Cortex of kidney (tissue), 1 donor: ENCODE results near the gene FAM32A.

ENCODE experiments used
- DNase-seq: peaks from one replicate; lab custom pipeline; 2025; lab: John Stamatoyannopoulos, UW

FAM32A gene

DNA sequence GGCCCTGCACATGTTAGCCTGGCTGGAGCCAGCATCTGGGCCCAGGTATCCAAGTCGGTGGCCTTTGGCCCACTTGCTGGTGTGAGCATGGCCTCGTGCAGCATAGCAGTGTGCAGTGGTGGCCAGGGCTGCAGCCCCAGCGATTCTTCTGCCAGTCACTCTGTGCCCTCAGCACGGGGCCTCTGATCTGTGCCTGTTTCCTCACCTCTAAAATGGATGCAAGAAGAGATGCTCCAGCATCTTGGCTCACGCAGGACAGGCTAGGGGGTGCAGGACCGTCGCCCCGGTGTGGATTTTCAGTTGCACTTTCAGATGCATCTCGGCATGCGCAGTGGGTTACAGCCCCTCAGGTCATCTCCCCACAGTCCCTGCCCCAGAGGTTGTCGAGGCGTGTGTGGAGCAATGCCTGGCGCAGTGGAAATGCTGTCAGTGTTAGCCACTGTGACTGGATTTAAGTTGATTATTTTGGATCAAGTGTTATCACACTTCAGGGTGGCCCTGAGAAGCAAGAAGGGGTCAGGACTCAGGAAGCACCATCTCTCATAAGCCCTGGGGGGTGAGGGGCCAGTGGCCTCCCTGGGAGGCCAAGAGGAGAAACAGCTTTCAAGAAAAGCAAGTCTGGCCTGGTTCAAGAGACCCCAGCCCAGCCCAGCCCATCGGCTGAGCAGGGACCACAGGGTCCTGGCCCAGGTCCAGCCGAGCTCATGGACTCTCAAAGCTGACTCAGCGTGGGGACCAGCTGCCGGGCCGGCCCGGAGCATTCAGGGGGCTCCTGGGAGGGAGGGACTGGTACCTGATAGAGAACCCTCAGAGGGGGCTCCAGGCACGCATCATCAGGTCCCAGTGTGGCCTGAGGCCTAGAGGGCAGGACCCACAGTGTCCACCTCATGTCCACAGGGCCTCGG is 40.3 kb downstream of the FAM32A start:
- no peak for DNase-seq

DNA sequence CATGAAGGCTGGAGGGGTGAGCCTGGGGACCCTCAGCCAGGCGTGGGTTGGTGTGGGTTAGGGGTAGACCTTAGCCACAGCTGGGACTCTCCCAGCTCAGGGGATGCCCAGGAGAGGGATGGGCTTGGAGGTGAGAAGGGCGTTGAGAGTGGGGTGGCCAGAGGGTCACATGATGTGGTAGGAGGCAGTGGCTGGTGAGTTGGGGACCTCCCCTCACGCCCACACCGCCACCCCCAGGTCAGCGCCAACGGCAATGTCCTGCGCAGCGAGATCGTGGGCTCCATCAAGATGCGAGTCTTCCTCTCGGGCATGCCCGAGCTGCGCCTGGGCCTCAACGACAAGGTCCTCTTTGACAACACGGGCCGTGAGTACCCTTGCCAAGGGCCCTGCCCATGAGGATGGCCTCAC is 41.0 kb downstream of the FAM32A start:
- no peak for DNase-seq

DNA sequence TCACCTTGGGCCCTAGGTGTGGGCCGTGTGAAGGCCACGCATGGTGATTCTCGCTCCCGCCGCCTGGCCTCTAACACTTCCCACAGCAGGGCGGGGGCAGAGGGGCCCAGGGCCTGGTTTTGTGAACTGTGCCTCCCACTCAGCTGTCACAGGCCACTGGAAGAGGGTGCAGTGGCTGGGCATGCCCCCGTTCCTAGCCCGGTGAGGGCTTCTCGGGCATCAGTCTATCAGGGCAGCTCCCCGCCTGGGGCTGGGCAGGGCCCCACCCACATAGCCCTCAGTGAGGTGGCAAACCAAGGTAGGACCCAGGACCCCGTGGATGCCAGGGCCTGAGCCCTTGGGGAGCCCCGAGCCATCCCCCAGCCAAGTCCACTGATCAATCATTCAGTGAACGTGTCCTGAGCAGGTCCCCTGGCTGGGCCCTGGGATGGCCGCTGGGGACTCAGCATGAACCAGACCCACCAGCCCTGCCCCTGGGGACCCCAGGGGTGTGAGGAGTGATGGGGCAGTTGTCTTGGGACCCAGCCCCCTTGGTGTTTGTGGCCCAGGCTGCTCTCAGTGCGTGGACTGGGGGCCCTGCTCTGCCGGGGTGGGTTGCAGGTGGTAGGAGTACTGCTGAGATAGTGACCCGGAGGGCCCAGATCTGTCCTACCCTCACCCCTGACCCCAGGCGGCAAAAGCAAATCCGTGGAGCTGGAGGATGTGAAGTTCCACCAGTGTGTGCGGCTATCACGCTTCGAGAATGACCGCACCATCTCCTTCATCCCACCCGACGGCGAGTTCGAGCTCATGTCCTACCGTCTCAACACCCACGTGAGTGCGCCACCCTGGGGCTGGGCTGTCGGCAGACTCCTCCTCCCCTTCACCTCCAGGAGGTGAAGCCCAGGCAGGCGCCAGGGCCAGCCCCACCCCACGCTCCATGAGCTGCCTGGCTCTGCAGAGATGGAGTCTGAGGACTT is 41.9 kb downstream of the FAM32A start:
- DNase-seq, result no peak

DNA sequence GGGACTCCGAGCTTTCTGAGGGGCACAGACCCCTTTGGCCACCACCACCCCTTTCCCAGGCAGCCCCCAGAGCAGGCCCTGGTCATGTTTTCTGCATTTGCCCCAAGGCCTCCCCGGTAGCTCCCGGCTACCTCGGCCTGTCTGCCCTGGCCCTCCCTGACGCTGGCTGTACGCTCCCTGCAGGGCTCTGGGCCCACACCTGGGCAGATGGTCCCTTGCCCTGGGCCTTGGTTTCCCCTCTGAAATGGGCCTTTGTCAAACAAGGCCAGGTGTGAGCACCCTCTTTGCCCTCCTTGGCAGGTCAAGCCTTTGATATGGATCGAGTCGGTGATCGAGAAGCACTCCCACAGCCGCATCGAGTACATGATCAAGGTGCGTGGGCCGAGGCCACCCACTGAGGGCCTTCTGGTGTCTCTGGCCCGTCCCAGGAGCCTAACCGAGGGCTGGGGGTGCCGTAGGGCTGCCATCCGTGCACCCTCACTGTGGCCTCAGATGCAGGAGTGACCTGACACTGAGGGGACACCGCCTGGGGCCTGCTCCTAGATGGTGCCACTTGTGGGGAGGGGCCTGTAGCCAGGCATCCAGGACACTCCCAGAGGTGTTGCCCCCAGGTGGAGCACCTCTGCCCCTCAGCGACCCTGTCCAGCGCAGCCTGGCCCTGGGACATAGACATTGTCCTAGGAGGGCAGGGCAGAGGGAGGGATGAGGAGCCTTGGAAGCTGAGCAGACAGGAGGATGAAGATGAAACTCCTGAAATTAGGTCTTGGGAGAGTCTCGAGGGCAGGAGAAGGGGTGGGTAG is 42.8 kb downstream of the FAM32A start:
- DNase-seq, result no peak

DNA sequence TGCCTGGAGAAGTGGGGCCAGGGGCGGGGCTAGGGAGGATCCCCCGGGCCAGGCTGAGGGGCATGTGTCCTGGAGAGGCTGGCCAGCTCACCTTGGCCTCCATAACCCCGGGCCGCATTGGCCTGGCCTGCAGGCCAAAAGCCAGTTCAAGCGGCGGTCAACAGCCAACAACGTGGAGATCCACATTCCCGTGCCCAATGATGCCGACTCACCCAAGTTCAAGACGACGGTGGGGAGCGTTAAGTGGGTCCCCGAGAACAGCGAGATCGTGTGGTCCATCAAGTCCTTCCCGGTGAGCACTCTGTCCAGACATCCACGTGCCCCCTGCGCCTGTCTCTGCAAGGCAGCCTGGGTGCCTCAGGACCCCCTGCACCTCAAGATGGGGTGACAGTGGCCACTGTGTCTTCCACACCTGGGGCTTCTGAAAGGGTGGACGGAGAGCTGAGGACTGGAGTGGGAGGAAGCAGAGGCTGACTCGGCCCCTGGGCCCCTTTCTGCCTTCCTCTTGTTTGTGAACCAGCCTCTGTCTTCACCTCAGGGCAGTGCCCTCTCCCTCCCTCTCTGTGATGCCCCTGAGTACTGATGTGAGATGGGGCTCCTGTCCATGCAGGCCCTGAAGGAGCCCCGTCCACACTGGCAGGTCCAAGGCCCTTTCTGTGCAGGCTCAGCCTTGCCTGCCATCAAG is 43.6 kb downstream of the FAM32A start:
- no peak for DNase-seq

DNA sequence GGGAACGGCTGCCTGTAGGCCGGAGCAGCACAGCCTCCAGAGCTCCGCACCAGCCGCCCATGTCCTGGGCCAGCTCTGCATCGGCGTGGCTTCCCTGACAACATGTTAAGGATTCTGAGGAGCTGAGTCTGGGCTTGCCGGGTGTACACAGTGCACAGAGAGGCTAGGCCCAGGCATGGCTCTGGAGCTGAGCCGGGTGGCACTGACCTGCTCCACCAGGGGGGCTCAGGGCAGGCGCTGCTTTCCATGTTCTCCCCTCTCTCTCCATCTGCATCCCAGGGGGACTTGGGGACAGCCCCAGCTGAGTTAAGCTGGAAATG is 44.1 kb downstream of the FAM32A start:
- DNase-seq, result no peak

DNA sequence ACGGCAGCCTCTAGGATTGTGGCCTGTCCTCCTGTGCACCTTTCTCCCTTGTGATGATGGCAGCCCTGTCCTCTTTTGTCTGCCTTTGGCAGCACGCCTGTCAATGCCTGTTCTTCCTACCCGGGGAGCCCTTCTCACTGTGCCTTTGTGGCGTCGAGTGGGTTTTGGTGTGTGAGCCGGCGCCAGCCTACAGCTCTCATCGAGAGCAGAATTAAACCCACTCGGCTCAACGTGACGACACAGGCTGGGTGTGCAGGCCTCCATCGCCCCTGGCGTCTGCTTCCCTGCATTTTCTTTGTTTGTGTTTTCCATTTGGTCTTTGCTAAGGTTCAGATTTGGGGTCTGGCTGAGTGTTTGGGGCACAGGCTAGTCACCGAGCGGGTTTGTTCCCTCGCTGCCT is 46.9 kb downstream of the FAM32A start:
- DNase-seq, result no peak

DNA sequence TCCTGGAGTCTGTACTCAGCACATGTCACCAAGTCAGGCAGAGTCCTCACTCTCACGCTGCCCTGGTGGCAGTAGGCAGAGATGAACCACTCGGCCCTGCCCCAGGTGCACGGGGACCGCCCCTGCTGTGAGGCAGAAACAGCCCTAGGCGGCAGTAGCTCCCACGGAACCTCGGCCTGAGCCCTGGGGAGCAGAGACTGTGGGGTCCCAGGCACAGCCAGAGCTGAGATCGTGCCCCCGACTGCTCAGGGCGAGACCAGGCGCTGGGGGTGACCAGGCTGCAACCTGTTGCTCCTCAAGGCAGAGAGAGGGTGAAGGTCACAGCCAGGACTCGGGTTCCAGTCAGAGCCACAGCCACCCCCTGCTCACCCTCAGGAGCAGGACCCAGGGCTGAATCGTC is 47.4 kb downstream of the FAM32A start:
- no peak for DNase-seq

DNA sequence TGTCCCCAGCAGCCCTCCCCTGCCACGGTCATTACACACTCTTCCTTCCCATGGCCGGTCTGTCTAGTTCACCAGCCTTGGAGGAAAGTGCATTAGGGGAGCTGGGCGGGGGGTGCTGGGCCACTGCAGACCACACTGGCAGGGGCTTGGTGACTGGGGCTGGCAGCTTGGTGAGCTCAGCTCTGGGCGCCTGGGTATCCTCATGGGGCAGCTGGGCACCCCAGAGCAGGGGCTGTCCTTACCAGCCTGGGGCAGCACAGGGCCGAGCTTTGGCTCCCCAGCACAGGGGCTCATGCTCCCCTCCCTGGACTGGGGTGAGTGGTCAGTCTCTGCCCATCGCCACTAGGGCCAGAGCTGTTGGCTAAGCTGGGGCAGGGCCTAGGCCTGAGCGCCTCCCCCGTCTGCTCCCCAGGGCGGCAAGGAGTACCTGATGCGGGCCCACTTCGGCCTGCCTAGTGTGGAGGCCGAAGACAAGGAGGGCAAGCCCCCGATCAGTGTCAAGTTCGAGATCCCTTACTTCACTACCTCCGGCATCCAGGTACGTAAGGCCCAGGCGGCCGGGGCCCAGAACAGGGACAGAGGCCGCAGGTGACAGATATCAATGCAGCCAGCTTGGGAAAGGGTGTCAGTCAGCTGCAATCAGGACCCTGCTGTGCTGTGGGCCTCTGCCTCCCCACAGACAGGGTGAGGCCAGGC is 48.0 kb downstream of the FAM32A start:
- DNase-seq, result no peak

DNA sequence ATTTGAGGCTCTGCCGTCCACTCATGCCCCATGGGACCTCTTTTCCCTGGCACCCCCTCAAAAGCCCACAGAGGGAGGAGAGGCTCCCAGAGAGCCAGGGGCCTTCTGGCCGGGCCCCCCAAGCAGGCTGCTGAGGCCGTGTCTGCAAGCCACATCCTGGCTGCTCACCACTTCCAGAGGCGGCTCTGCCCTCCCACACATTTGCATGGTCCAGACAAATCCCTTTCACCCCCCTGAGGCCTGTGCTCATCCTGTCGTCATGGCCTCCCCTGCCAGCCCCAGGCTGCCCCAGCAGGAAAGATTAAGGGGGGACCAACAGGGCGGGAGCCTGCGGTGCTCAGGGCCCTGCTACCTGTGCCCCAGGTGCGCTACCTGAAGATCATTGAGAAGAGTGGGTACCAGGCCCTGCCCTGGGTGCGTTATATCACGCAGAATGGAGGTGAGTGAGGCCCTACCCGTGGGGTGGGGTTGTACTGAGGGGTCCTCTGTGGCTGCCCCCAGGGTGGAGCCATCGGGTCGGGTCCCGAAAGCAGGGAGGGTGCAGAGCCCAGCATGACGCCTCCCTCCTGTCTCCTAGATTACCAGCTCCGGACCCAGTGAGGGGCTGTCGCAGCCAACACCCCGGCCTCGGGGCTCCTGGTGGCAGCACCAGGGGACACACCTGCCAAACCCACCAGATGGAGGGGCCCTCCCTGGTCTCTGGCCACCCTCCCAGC is 48.8 kb downstream of the FAM32A start:
- no peak for DNase-seq

DNA sequence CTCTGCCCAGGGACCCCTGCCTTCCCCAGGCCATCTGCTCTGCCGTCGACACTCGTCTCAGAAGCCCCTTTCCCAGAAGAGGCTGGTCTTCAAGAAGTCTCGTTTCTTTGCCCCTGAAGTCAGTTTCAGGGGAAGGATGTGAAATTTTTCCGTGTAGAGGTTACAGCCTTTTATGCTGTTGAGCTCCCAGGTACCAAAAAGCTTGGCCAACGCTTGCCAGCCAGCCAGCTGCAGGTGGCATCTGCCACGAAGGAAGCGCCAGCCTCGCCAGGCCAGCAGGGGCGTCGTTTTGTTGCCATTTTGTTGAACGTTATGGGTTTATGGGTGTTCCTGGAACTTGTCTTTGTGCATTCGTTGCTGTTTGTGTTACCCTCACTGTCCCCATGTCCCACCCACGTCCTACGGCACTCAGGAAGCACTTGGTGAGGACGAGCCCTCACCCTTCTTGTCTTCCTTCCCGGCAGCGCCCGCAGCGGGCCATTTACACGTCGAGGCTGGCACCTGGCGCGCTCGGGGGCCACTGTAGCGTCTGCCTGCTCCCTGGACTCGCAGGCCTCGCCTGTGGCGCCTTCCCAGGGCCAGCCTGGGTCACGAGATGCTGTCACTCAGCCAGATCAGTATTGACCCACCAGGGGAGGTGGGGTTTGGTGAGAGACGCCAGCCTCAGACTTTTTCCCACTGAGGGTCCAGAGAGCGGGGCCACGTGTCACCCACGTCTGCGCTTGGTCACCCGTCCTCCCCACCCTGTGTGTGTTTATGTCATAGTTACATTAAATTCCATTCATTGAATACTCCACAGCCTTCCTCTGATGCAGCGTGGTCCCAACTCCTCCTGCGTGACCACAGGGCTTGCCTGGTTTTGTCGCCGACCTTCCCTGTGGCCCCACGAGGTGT is 49.6 kb downstream of the FAM32A start:
- DNase-seq, result no peak

DNA sequence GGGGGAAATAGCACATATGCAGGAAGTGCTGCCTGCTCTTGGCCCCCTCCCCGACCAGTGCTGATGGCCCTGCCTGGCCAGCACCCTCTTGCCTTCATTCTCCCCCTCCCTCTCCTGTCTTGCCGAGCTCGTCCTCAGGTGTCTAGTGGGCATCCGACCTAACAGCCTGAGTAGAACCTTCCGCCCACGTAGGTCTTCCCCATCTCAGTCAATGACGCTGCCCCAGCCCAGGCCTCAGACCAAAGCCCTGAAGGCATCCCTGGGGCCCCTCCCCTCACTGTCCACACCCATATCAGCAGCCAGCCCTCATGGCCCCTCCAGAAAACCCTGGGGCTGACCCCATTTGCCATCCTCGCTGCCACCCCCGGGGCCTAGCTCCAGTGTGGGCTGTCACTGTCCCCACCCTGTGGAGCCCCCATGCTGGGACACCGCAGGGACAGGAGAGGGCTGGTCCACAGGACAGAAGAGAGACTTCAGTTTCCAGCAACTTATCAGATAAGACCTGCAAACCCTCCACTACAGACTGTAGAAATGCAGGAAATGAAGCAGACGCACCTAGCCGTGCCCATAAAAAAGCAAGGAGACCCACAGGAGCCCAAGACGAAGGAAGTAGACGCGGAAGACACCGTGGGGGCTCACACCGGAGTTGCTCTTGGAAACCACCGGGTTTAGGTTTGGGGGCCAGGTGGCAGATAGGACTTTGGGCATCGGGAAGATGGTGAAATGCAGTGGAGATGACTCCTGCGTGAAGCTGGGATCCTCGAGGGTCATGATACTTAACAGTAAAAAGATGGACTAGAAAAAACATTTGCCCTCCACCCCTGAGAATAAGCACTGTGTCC is 50.8 kb downstream of the FAM32A start:
- no peak for DNase-seq
